NCI-H1694 treated with DMSO at 0.1 percent for 48 hours (cell line): ENCODE data around the gene MASP2.
"Not testable (repeated sequence)": the region's sequence is repeated elsewhere in the genome, so short reads cannot be mapped to it uniquely, and the experiment has no call there.

ENCODE experiments used
- DNase-seq: peaks from one replicate; lab custom pipeline; 2025; lab: John Stamatoyannopoulos, UW

MASP2 gene

GRCh38 chr1:11037740-11038182 lies 9.3 kb downstream of the MASP2 start:
- DNase-seq = peak; percentile 77

- not testable (repeated sequence) for DNase-seq
Observed at GRCh38 chr1:11037019-11037739, 9.9 kb downstream of the MASP2 start.

GRCh38 chr1:11031624-11032262 lies 15.3 kb downstream of the MASP2 start:
- DNase-seq = no peak

- DNase-seq = no peak
Observed at GRCh38 chr1:11030865-11031264, 16.2 kb downstream of the MASP2 start.

GRCh38 chr1:11028018-11028417 lies 19.0 kb downstream of the MASP2 start:
- no peak for DNase-seq

- no peak for DNase-seq
Observed at GRCh38 chr1:11027316-11027715, 19.7 kb downstream of the MASP2 start.

- DNase-seq = no peak
Observed at GRCh38 chr1:11026903-11027302, 20.1 kb downstream of the MASP2 start.

GRCh38 chr1:11026052-11026451 lies 21.0 kb downstream of the MASP2 start:
- no peak for DNase-seq

- no peak for DNase-seq
Observed at GRCh38 chr1:11025618-11026017, 21.4 kb downstream of the MASP2 start.

- DNase-seq = no peak
Observed at GRCh38 chr1:11024874-11025203, 22.2 kb downstream of the MASP2 start.

- DNase-seq = no peak
Observed at GRCh38 chr1:11024154-11024873, 22.7 kb downstream of the MASP2 start.

GRCh38 chr1:11023201-11023600 lies 23.8 kb downstream of the MASP2 start:
- no peak for DNase-seq

- DNase-seq = no peak
Observed at GRCh38 chr1:11019971-11020370, 27.1 kb downstream of the MASP2 start.

- DNase-seq = not testable (repeated sequence)
Observed at GRCh38 chr1:11019358-11019757, 27.7 kb downstream of the MASP2 start.

GRCh38 chr1:11013160-11013531 lies 33.9 kb downstream of the MASP2 start:
- no peak for DNase-seq

- DNase-seq = peak; percentile 69
Observed at GRCh38 chr1:11012260-11013159, 34.5 kb downstream of the MASP2 start, which contains the start of gene TARDBP. Gene TARDBP (plus strand): TSS chr1:11012654. CDS start chr1:11013728, 1,074 bp downstream.

GRCh38 chr1:11000526-11000925 lies 46.5 kb downstream of the MASP2 start:
- DNase-seq = no peak

- no peak for DNase-seq
Observed at GRCh38 chr1:10996100-10996499, 50.9 kb downstream of the MASP2 start.

- DNase-seq = no peak
Observed at GRCh38 chr1:10992864-10993263, 54.2 kb downstream of the MASP2 start.

- not testable (repeated sequence) for DNase-seq
Observed at GRCh38 chr1:10992004-10992403, 55.0 kb downstream of the MASP2 start.

GRCh38 chr1:10990828-10991227 lies 56.2 kb downstream of the MASP2 start:
- DNase-seq = no peak

- DNase-seq = not testable (repeated sequence)
Observed at GRCh38 chr1:10989920-10990516, 57.0 kb downstream of the MASP2 start.
